ENCODE measurements around the gene CHRM4.

DNA sequence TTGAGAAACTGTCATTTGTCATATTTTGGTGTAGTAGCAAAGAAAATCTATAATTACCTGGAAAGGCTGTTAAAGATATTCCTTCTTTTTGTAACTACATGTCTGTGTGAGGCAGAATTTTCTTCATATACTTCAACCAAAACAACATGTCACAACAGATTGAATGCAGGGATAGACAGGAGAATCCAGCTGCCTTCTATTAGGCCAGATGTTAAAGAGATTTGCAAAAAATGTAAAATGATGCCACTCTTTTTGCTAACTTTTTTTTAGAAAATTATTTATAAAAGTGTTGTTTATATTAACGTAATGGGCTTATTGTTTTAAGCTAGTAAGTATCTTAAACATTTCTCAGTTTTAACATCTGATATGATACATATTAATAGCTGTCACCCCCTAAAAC, 31.6 kb downstream of the CHRM4 start:
- TF ChIP-seq, protein P1, sequence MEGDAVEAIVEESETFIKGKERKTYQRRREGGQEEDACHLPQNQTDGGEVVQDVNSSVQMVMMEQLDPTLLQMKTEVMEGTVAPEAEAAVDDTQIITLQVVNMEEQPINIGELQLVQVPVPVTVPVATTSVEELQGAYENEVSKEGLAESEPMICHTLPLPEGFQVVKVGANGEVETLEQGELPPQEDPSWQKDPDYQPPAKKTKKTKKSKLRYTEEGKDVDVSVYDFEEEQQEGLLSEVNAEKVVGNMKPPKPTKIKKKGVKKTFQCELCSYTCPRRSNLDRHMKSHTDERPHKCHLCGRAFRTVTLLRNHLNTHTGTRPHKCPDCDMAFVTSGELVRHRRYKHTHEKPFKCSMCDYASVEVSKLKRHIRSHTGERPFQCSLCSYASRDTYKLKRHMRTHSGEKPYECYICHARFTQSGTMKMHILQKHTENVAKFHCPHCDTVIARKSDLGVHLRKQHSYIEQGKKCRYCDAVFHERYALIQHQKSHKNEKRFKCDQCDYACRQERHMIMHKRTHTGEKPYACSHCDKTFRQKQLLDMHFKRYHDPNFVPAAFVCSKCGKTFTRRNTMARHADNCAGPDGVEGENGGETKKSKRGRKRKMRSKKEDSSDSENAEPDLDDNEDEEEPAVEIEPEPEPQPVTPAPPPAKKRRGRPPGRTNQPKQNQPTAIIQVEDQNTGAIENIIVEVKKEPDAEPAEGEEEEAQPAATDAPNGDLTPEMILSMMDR (IDR thresholded peaks at IDR 0.05), result no peak
- TF ChIP-seq POLR2AphosphoS5 (IDR thresholded peaks at IDR 0.05) (no peak), POLR2A (IDR thresholded peaks at IDR 0.05) (no peak)

Measured in breast epithelium (tissue), 3 donors.